Trophoblast cell (in vitro differentiated cells and primary cell): Measurements from ENCODE around the gene GDPD3.
A peak's percentile ranks its signal among the peaks of the same experiment; 100 is the strongest.

Experiments
- DNase-seq, 2 donors: peaks; one replicate each; pipeline ENCODE4 v3.0.0-alpha.2; 2016
- H2AFZ ChIP-seq: 2 replicates; pipeline ENCODE4 v1.6.1; 2013; ENCODE audit warnings: low read length, moderate library complexity, mild to moderate bottlenecking; ENCODE audit not compliant: insufficient read depth, poor library complexity
- H2AK5ac ChIP-seq: 2 replicates; pipeline ENCODE4 v1.6.1; 2013; ENCODE audit warnings: mild to moderate bottlenecking, low read length
- H2BK120ac ChIP-seq: 2 replicates; pipeline ENCODE4 v1.6.1; 2013; ENCODE audit warnings: low read length, mild to moderate bottlenecking, moderate library complexity; ENCODE audit not compliant: insufficient read depth, poor library complexity
- H2BK12ac ChIP-seq: 2 replicates; pipeline ENCODE4 v1.6.1; 2013; ENCODE audit warnings: mild to moderate bottlenecking, low read length, moderate library complexity
- H2BK5ac ChIP-seq: 2 replicates; pipeline ENCODE4 v1.6.1; 2013; ENCODE audit warnings: low read length, low read depth, moderate library complexity, mild to moderate bottlenecking; ENCODE audit not compliant: poor library complexity
- H3K14ac ChIP-seq: 2 replicates; pipeline ENCODE4 v1.6.1; 2013; ENCODE audit warnings: mild to moderate bottlenecking, low read length
- H3K18ac ChIP-seq: 2 replicates; pipeline ENCODE4 v1.6.1; 2013; ENCODE audit warnings: mild to moderate bottlenecking, low read length
- H3K23ac ChIP-seq: 2 replicates; pipeline ENCODE4 v1.6.1; 2013; ENCODE audit warnings: low read length
- H3K27ac ChIP-seq: 2 replicates; pipeline ENCODE4 v1.5.1; 2013; ENCODE audit warnings: low read depth, mild to moderate bottlenecking, inconsistent platforms, low read length, moderate library complexity
- H3K27me3 ChIP-seq: 2 replicates; pipeline ENCODE4 v1.6.1; 2013; ENCODE audit warnings: inconsistent platforms, mild to moderate bottlenecking, low read length, moderate library complexity; ENCODE audit not compliant: insufficient read depth
- H3K36me3 ChIP-seq, 2 experiments: 1 replicate in 1 of 2; 2 replicates in 1 of 2; pipeline ENCODE4 v1.6.1; 2013; ENCODE audit warnings: low read length in 2 of 2, mild to moderate bottlenecking in 2 of 2, moderate library complexity in 1 of 2; ENCODE audit not compliant: insufficient read depth in 2 of 2, control insufficient read depth in 1 of 2
- H3K4ac ChIP-seq: 2 replicates; pipeline ENCODE4 v1.6.1; 2013; ENCODE audit warnings: low read depth, mild to moderate bottlenecking, low read length, moderate library complexity
- H3K4me1 ChIP-seq, 2 experiments: 1 replicate in 1 of 2; 2 replicates in 1 of 2; pipeline ENCODE4 v1.6.1; 2013; ENCODE audit warnings: low read length in 2 of 2, mild to moderate bottlenecking in 2 of 2, moderate library complexity in 1 of 2; ENCODE audit not compliant: insufficient read depth in 2 of 2, control insufficient read depth in 1 of 2
- H3K4me2 ChIP-seq: 2 replicates; pipeline ENCODE4 v1.6.1; 2013; ENCODE audit warnings: inconsistent platforms, mild to moderate bottlenecking, low read length, moderate library complexity
- H3K4me3 ChIP-seq: 2 replicates; pipeline ENCODE4 v1.5.1; 2013; ENCODE audit warnings: mild to moderate bottlenecking, low read depth, low read length, inconsistent platforms
- H3K79me1 ChIP-seq: one replicate; pipeline ENCODE4 v1.6.1; 2013; ENCODE audit warnings: low read length
- H3K79me2 ChIP-seq: 2 replicates; pipeline ENCODE4 v1.6.1; 2013; ENCODE audit warnings: low read length, mild to moderate bottlenecking; ENCODE audit not compliant: control insufficient read depth, insufficient read depth, poor library complexity
- H3K9ac ChIP-seq: 2 replicates; pipeline ENCODE4 v1.6.1; 2013; ENCODE audit warnings: mild to moderate bottlenecking, low read length
- H3K9me3 ChIP-seq: 2 replicates; pipeline ENCODE4 v1.6.1; 2013; ENCODE audit warnings: low read depth, mild to moderate bottlenecking, control low read depth, inconsistent platforms, low read length; ENCODE audit not compliant: insufficient read depth
- H4K12ac ChIP-seq: 2 replicates; pipeline ENCODE4 v1.6.1; 2013; ENCODE audit warnings: low read depth, mild to moderate bottlenecking, low read length, moderate library complexity
- H4K8ac ChIP-seq: 2 replicates; pipeline ENCODE4 v1.6.1; 2013; ENCODE audit warnings: low read depth, mild to moderate bottlenecking, low read length, moderate library complexity
- H4K91ac ChIP-seq: one replicate; pipeline ENCODE4 v1.6.1; 2013; ENCODE audit warnings: low read depth, mild to moderate bottlenecking, low read length, moderate library complexity
- WGBS: extraction: QIAGEN DNeasy Blood & Tissue Kit; methylation state at CpG from one replicate; pipeline ENCODE4 v1.1.7; 2013; ENCODE audit warnings: missing lambda C conversion rate; ENCODE audit not compliant: insufficient read length, insufficient coverage; ENCODE audit errors: extremely low coverage; 5-methylcytosine and 5-hydroxymethylcytosine counted together

The GDPD3 gene

GRCh38 chr16:30144917-30145316 is 31.6 kb upstream of the GDPD3 start:
- Histone ChIP-seq H3K4me3 (no peak overlapping the region), H3K4me1 (no peaks in the 10 kb centered on the region), H2BK120ac (no peak overlapping the region), H3K79me1 (no peaks in the 10 kb centered on the region), H3K27me3 (no peaks in the 10 kb centered on the region), H3K4me2 (no peak overlapping the region), H3K9ac (no peak overlapping the region), H4K12ac (no peak overlapping the region), H3K27ac (no peak overlapping the region), H3K4ac (no peak overlapping the region), H2AK5ac (no peak overlapping the region), H4K8ac (no peak overlapping the region), H3K9me3 (peaks cover 3% of the 10 kb centered on the region), H2AFZ (no peak overlapping the region), H3K79me2 (no peaks in the 10 kb centered on the region), H3K18ac (no peak overlapping the region), H3K36me3 (no peaks in the 10 kb centered on the region), H4K91ac (no peak overlapping the region), H2BK5ac (no peak overlapping the region), H3K14ac (no peak overlapping the region), H2BK12ac (no peak overlapping the region), H3K23ac (no peak overlapping the region)
- WGBS = no CpG with 5 or more reads among the region's 1 CpG
- DNase-seq = no peak

- DNase-seq = no peak
- H3K4me2 ChIP-seq = no peak overlapping the region
- no peaks in the 10 kb centered on the region for H3K36me3 ChIP-seq
- no peaks in the 10 kb centered on the region for H3K79me2 ChIP-seq
- H3K23ac ChIP-seq = no peak overlapping the region
- no peaks in the 10 kb centered on the region for H3K4me1 ChIP-seq
- H3K4me3 ChIP-seq = no peak overlapping the region
- H3K27ac ChIP-seq = no peak overlapping the region
- H3K18ac ChIP-seq = no peak overlapping the region
- no peak overlapping the region for H2AFZ ChIP-seq
- no peak overlapping the region for H3K9ac ChIP-seq
- H2AK5ac ChIP-seq = no peak overlapping the region
- H4K12ac ChIP-seq = no peak overlapping the region
- H2BK120ac ChIP-seq = no peak overlapping the region
- H3K4ac ChIP-seq = no peak overlapping the region
- no peak overlapping the region for H4K8ac ChIP-seq
- no peaks in the 10 kb centered on the region for H3K27me3 ChIP-seq
- no peak overlapping the region for H2BK12ac ChIP-seq
- no peak overlapping the region for H4K91ac ChIP-seq
- H3K14ac ChIP-seq = no peak overlapping the region
- peaks cover 3% of the 10 kb centered on the region for H3K9me3 ChIP-seq
- H2BK5ac ChIP-seq = no peak overlapping the region
- no peaks in the 10 kb centered on the region for H3K79me1 ChIP-seq
Observed at GRCh38 chr16:30144017-30144416, 30.7 kb upstream of the GDPD3 start.

GRCh38 chr16:30143347-30143702 is 30.0 kb upstream of the GDPD3 start:
- no peak overlapping the region for H3K4me2 ChIP-seq
- DNase-seq = no peak
- H2AK5ac ChIP-seq = no peak overlapping the region
- no peak overlapping the region for H3K23ac ChIP-seq
- no peaks in the 10 kb centered on the region for H3K9me3 ChIP-seq
- H3K27ac ChIP-seq = no peak overlapping the region
- no peak overlapping the region for H3K18ac ChIP-seq
- H4K12ac ChIP-seq = no peak overlapping the region
- H3K4me3 ChIP-seq = no peak overlapping the region
- no peak overlapping the region for H2BK12ac ChIP-seq
- no peak overlapping the region for H2BK5ac ChIP-seq
- no peak overlapping the region for H4K91ac ChIP-seq
- H2BK120ac ChIP-seq = no peak overlapping the region
- H4K8ac ChIP-seq = no peak overlapping the region
- no peaks in the 10 kb centered on the region for H3K79me1 ChIP-seq
- H3K79me2 ChIP-seq = no peaks in the 10 kb centered on the region
- H3K36me3 ChIP-seq = no peaks in the 10 kb centered on the region
- H3K14ac ChIP-seq = no peak overlapping the region
- no peaks in the 10 kb centered on the region for H3K4me1 ChIP-seq
- H2AFZ ChIP-seq = no peak overlapping the region
- no peak overlapping the region for H3K4ac ChIP-seq
- no CpG with 5 or more reads among the region's 2 CpGs for WGBS
- no peaks in the 10 kb centered on the region for H3K27me3 ChIP-seq
- H3K9ac ChIP-seq = no peak overlapping the region

GRCh38 chr16:30142672-30143346 is 29.5 kb upstream of the GDPD3 start:
- no peak overlapping the region for H2BK12ac ChIP-seq
- H3K4ac ChIP-seq = no peak overlapping the region
- H4K8ac ChIP-seq = no peak overlapping the region
- no peak overlapping the region for H3K18ac ChIP-seq
- no peak overlapping the region for H4K91ac ChIP-seq
- H3K9ac ChIP-seq = no peak overlapping the region
- H2BK5ac ChIP-seq = no peak overlapping the region
- no peak overlapping the region for H3K14ac ChIP-seq
- H3K9me3 ChIP-seq = no peaks in the 10 kb centered on the region
- peak; percentile 44 to 63 for DNase-seq
- no peak overlapping the region for H2AFZ ChIP-seq
- no peaks in the 10 kb centered on the region for H3K79me2 ChIP-seq
- WGBS = no CpG with 5 or more reads among the region's 13 CpGs
- H3K36me3 ChIP-seq = no peaks in the 10 kb centered on the region
- H2BK120ac ChIP-seq = no peak overlapping the region
- no peaks in the 10 kb centered on the region for H3K27me3 ChIP-seq
- H3K23ac ChIP-seq = no peak overlapping the region
- no peaks in the 10 kb centered on the region for H3K79me1 ChIP-seq
- H4K12ac ChIP-seq = no peak overlapping the region
- H2AK5ac ChIP-seq = no peak overlapping the region
- H3K4me1 ChIP-seq = no peaks in the 10 kb centered on the region
- H3K4me2 ChIP-seq = no peak overlapping the region
- H3K27ac ChIP-seq = no peak overlapping the region
- no peak overlapping the region for H3K4me3 ChIP-seq
